ENCODE results near the gene XPR1. TPM values are rescaled to one million over a fixed set of nuclear protein-coding genes. Genes with fewer than 3 reads are reported as not detected.

XPR1 gene
- total and polyA plus RNA-seq, 2 donors (not counting 1 experiment from before 2014, with no cell fraction given), result 2.8 to 22.3 TPM

DNA sequence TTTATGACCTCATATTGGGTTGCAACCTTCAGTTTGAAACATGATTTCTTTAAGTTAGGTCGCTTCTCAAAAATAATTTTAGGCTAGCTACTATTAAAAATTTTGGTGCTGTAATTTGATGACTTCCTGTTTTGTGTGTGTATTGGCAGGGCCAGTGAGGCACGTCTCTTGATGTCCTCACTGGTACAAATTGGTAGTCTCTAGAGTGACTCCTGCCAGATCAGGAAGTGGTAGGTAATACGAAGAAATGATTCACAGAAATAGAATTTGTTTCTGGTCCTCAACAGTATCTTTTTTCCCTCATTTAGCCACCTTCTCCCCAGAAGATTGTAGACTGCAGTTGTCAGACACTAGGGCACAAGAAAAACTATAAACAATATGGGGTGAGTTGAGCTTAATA, 160.0 kb downstream of the XPR1 start:
- Histone ChIP-seq H4K20me1 (ENCODE audit: control insufficient read depth, insufficient read depth, low read length, poor library complexity, severe bottlenecking) (no peaks in the 10 kb centered on the region), H3K36me3 (replicated peaks in 1 of 2; ENCODE audit: control extremely low read depth in 1 of 2, control insufficient read depth in 1 of 2, extremely low read depth in 1 of 2, insufficient read depth in 2 of 2, low read length in 1 of 2) (no peaks in the 10 kb centered on the region), H3K9ac (ENCODE audit: low read length) (no peak overlapping the region), H3K4me2 (replicated peaks; ENCODE audit: low read depth, low read length, poor library complexity, severe bottlenecking) (peak overlapping the region; percentile 10), H3K27me3 (replicated peaks in 1 of 4; ENCODE audit: control extremely low read depth in 1 of 4, control insufficient read depth in 3 of 4, insufficient read depth in 4 of 4, low read length in 3 of 4) (no peaks in the 10 kb centered on the region), H3K9me3 (ENCODE audit: control extremely low read depth in 1 of 3, control insufficient read depth in 2 of 3, insufficient read depth in 1 of 3, low read length in 2 of 3) (no peaks in the 10 kb centered on the region), H3K4me3 (ENCODE audit: control extremely low read depth in 1 of 5, extremely low read depth in 1 of 5, insufficient read depth in 1 of 5, low read depth in 2 of 5, low read length in 4 of 5) (no peak overlapping the region), H3K27ac (ENCODE audit: low read length in 2 of 2) (no peak overlapping the region), H3K79me2 (ENCODE audit: control insufficient read depth, insufficient read depth, low read length) (no peaks in the 10 kb centered on the region), H3K4me1 (ENCODE audit: control insufficient read depth in 2 of 2, insufficient read depth in 2 of 2, low read length in 2 of 2) (peaks cover 4% of the 10 kb centered on the region in 2 donors), H2AFZ (ENCODE audit: insufficient read depth, low read depth, low read length, poor library complexity, severe bottlenecking) (no peak overlapping the region)
- no peaks in the 10 kb centered on the region for H3K27me3 Mint-ChIP-seq
- no peak overlapping the region for H3K27ac Mint-ChIP-seq
- H3K9me3 Mint-ChIP-seq (ENCODE audit: insufficient read depth), result no peaks in the 10 kb centered on the region
- peak overlapping the region; percentile 5 for H3K4me3 Mint-ChIP-seq
- ATAC-seq (ENCODE audit: low read depth) (no peak), DNase-seq (peak; percentile 3)
- ChIA-PET CTCF (interaction anchor here (0.9 to 1.6 kb wide), 3 partner anchors 13 to 376 kb away, joined by 3 to 5 read pairs (median 3); no protein-coding TSS in a partner anchor), POLR2A (no interaction called here)
- peaks cover 9% of the 10 kb centered on the region for H3K4me1 Mint-ChIP-seq
- TF ChIP-seq, protein P1, sequence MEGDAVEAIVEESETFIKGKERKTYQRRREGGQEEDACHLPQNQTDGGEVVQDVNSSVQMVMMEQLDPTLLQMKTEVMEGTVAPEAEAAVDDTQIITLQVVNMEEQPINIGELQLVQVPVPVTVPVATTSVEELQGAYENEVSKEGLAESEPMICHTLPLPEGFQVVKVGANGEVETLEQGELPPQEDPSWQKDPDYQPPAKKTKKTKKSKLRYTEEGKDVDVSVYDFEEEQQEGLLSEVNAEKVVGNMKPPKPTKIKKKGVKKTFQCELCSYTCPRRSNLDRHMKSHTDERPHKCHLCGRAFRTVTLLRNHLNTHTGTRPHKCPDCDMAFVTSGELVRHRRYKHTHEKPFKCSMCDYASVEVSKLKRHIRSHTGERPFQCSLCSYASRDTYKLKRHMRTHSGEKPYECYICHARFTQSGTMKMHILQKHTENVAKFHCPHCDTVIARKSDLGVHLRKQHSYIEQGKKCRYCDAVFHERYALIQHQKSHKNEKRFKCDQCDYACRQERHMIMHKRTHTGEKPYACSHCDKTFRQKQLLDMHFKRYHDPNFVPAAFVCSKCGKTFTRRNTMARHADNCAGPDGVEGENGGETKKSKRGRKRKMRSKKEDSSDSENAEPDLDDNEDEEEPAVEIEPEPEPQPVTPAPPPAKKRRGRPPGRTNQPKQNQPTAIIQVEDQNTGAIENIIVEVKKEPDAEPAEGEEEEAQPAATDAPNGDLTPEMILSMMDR (IDR thresholded peaks at IDR 0.05), result no peak
- no peak for TF ChIP-seq EZH2 (IDR thresholded peaks at IDR 0.05; ENCODE audit: borderline replicate concordance, insufficient read depth, low read depth, low read length, poor library complexity, severe bottlenecking)
- intact Hi-C loops (cut with micrococcal nuclease), result no loop called here
- 83% methylated on average over 1 of the region's 3 CpGs for WGBS (ENCODE audit: insufficient coverage)

DNA sequence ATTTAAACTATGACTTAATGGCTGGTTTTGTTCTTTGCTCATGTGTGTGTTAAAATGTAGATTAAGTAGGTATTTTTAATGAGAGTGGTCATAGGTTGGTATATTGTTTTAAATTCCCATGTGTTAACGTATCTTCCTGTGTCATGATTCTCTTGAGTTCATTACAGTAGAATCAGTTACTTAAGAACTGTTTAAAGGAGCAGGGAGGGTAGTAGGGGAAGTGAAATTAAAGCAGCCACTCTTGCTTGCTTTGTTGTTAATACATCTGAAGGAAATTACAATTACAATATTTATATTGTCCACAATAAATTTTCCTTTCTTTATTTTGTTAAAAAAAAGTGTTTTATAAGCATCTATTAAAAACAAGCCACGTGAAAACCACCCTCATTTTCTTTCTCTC, 161.6 kb downstream of the XPR1 start:
- ATAC-seq (ENCODE audit: low read depth), result no peak

More for the DNA sequence above, 161.6 kb downstream of the XPR1 start:
- H3K9me3 Mint-ChIP-seq (ENCODE audit: insufficient read depth), result no peaks in the 10 kb centered on the region
- CTCF ChIA-PET, result no interaction called here
- H3K27ac Mint-ChIP-seq, result no peak overlapping the region
- peaks cover 4% of the 10 kb centered on the region in 2 donors for H3K4me1 ChIP-seq (ENCODE audit: control insufficient read depth in 2 of 2, insufficient read depth in 2 of 2, low read length in 2 of 2)
- H2AFZ ChIP-seq (ENCODE audit: insufficient read depth, low read depth, low read length, poor library complexity, severe bottlenecking), result no peak overlapping the region
- H3K27ac ChIP-seq (ENCODE audit: low read length in 2 of 2), result no peak overlapping the region
- no peaks in the 10 kb centered on the region for H3K27me3 Mint-ChIP-seq
- no peaks in the 10 kb centered on the region for H3K9me3 ChIP-seq (ENCODE audit: control extremely low read depth in 1 of 3, control insufficient read depth in 2 of 3, insufficient read depth in 1 of 3, low read length in 2 of 3)
- DNase-seq, result peak; percentile 19
- H3K9ac ChIP-seq (ENCODE audit: low read length), result no peak overlapping the region
- intact Hi-C loops (cut with micrococcal nuclease), result no loop called here
- no peaks in the 10 kb centered on the region for H3K27me3 ChIP-seq (replicated peaks in 1 of 4; ENCODE audit: control extremely low read depth in 1 of 4, control insufficient read depth in 3 of 4, insufficient read depth in 4 of 4, low read length in 3 of 4)
- no peak overlapping the region for H3K4me3 Mint-ChIP-seq
- peaks cover 9% of the 10 kb centered on the region for H3K4me1 Mint-ChIP-seq
- no peaks in the 10 kb centered on the region for H3K79me2 ChIP-seq (ENCODE audit: control insufficient read depth, insufficient read depth, low read length)
- POLR2A ChIA-PET, result no interaction called here
- H4K20me1 ChIP-seq (ENCODE audit: control insufficient read depth, insufficient read depth, low read length, poor library complexity, severe bottlenecking), result no peaks in the 10 kb centered on the region
- H3K4me3 ChIP-seq (ENCODE audit: control extremely low read depth in 1 of 5, extremely low read depth in 1 of 5, insufficient read depth in 1 of 5, low read depth in 2 of 5, low read length in 4 of 5), result no peak overlapping the region
- WGBS (ENCODE audit: insufficient coverage), result no CpG with 5 or more reads among the region's 2 CpGs
- TF ChIP-seq EZH2 (IDR thresholded peaks at IDR 0.05; ENCODE audit: borderline replicate concordance, insufficient read depth, low read depth, low read length, poor library complexity, severe bottlenecking), result no peak
- TF ChIP-seq, protein P1 (IDR thresholded peaks at IDR 0.05), result no peak
- no peaks in the 10 kb centered on the region for H3K36me3 ChIP-seq (replicated peaks in 1 of 2; ENCODE audit: control extremely low read depth in 1 of 2, control insufficient read depth in 1 of 2, extremely low read depth in 1 of 2, insufficient read depth in 2 of 2, low read length in 1 of 2)
- H3K4me2 ChIP-seq (replicated peaks; ENCODE audit: low read depth, low read length, poor library complexity, severe bottlenecking), result no peak overlapping the region

Measured in B cell (primary cell).